GM19452 (cell line): ENCODE results near the gene FAM187B.

ENCODE experiments used
- ATAC-seq: cut with Tn5 transposase; IDR thresholded peaks from one replicate; pipeline ENCODE4 v1.9.1; 2021; ENCODE audit not compliant: unreplicated experiment

FAM187B gene

DNA sequence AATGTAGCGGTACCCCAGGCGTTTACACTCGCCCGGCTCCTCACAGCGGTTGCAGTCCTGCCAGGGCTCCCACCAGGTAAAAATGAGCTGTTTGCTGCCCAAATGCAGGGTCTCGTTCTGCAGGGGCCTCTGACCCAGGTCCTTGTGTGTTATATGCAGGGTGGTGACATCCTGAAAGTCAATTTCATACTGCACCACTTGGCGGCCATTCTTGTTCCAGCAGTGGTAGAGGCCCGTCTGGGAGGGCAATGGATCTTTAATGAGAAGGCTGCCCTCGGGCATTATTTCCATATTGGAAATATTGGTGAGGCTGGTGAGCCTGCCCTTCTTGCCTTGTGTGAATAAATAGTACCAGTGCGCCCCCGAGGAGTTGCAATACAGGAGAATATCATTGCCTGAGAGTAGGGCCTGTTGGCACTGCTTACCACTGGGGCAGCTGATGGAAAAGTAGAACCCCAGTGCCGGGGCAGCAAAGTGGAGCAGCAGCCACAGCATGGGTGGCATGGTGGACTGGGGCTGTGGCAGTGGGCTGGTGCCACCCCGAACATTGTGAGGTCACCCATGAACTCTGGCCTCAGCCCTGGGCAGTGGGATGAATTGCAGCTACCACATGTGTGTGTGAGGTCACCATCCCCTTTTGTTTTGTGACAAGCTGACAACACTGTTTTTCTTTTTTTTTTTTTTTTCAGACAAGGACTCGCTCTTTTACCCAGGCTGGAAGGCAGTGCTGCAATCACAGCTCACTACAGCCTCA, at the start of gene FAM187B:
FAM187B (minus strand) TSS at position 563 of the 754 bp plus-strand sequence; CDS start at position 504, 59 bp downstream.
- ATAC-seq = no peak

DNA sequence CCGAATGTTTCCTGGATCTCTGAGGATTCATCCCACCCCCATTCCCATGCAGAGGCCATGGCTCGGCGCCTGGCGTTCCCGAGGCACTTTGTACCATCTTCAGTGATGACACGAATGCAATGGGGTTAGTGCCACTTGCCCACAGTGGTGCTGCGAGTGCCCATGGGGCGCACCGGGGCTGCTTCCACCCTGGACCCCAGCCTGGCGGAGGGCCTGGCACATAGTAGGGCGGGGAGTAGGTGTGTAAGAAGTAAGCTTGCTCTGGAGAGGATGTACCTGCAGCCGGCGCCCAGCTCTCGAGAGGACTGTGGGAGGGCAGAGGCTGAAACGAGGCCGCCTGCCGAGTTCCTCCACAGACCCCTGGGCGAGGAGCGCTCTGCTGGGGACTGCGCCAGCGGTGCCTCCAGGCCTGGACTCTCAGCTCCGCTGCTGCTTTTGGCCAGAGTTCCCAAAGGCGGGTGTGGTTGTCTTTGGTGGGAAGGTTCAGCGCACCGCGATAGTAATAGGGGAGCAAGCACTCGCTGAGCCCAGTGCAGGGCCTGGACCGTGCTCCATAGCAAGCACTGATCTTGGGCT, 48.3 kb upstream of the FAM187B start:
- no peak for ATAC-seq

DNA sequence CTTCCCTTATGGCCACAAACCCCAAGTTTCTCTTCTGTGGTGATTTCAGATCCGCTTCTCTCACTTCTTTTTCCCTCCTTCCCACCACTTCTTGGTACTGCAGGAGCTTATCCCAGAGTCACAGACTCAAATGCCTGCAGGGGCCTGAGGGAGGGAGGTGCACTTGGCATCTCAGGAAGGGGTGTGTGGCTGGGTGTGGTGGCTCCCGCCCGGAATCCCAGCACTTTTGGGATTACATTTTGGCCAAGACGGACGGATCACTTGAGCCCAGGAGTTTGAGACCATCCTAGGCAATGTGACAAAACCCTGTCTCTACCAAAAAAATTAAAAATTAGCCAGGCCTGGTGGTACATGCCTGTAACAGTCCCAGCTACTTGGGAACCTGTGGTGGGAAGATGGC, 45.8 kb upstream of the FAM187B start:
- ATAC-seq = no peak

DNA sequence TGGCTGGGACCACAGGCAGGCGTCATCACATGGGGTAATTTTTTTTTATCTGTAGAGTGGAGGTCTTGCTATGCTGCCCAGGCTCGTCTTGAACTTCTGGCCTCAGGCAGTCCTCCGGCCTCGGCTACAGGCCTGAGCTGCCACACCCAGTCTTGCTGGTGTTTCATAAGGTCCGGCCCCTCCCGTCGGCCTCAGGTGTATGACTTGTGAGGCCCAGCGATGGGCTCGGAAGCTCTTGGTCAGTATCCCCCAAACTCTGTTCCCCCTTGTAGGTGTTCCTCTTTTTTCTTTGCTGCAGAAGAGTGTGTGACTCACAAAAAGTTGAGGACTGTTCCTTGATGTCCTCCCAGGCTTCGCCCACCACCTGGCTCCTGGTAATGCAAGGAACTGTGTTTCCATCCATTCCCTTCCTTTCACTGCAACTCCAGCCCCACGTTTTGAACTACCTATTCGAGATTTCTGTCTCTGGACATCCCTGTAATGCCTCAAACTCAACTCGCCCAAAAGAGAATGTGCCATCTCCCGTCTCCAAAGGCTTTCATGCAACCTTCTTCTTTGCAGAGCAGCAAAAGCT, 45.2 kb upstream of the FAM187B start:
- ATAC-seq = no peak

DNA sequence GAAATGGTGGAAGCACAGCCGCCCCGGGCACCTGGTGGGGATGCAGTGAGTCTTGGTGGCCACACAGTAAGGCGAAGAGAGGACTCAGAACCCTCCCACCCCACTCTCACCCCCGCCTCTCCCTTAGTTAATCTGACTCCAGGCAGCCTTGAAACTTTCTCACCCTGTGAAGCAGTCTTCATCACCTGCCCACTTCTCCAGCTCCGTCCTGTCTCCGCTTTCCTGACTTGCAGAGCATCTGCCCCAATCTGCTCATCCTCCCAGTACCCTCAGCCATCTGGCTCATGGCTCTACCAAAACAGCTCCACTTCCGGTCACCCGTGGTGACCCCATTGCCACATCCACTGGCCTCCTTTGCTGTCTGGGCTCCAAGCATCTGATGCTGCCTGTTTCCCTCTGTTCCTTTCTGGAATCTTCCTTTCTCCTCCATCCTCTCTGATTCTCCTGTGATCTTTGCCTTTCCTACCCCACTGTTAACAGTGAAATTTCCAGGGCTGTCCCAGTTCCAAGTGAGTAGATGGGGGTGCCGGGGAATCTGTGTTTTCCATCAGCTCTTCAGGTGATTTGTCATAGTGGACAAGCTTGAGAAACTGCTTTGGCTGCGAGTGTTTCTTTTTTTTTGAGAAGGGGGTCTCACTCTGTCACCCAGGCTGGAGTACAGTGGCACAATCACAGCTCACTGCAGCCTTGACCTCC, 44.6 kb upstream of the FAM187B start:
- no peak for ATAC-seq

DNA sequence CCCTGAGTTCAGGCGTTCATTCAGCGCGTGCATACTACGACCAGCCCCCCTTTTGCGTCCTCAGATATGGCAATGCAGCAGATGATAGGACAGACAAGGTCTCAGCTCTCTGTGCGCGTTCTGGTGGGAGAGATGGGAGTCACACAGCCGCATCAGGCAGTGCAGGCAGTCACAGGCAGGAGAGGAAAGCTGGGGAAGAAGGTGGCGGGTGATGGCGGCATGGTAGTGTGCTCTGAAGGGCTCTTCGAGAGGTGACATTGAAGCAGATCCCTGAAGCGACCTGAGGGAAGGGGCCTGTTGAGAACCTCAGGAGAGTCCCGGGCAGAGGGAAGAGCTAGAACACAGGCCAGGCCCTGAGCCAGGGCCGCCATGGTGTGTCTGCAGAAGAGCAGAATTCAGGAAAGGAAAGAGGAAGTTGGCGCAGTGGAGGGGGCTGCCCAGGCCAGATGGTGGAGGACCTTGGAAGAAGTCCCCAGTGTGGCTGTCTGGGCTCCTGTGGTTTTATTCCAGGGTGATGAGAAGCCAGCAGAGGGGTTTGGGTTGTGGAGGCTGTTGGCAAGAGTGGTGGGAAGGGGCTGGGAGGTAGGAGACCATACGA, 43.7 kb upstream of the FAM187B start:
- no peak for ATAC-seq

DNA sequence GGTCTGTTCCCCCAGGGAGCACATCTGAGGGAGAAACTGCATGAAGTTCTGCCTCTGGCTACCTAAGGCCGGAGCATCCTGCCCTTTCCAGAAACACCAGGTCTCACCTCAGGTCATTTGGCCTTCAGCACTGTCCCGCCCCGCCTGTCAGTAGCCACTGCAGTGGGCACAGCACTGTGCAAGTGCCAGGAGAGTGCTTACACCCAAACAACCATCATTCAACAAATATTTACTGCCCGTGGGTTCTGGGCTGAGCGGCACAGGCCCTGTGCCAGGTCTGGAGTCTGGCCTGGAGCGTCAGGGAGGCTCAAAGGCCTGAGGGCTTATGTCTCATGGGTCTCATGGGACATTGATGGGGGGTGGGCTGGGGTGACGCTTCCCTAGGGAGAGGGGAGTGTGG, 43.0 kb upstream of the FAM187B start:
- ATAC-seq = no peak

DNA sequence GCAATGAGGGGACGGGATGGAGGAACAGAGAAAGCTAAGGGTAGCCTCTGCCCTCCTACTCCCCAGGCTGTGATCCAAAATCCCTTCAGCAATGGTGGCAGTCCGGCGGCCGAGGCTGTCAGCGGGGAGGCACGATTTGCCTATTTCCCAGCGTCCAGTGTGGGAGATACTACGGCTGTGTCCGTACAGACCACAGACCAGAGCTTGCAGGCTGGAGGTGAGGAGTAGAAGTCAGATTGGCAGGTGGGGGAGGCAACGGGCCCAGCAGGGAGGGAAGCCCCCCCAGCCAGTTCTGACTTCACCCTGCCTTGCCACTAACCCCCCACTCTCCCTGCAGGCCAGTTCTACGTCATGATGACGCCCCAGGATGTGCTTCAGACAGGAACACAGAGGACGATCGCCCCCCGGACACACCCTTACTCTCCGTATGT, 41.9 kb upstream of the FAM187B start:
- ATAC-seq = no peak

DNA sequence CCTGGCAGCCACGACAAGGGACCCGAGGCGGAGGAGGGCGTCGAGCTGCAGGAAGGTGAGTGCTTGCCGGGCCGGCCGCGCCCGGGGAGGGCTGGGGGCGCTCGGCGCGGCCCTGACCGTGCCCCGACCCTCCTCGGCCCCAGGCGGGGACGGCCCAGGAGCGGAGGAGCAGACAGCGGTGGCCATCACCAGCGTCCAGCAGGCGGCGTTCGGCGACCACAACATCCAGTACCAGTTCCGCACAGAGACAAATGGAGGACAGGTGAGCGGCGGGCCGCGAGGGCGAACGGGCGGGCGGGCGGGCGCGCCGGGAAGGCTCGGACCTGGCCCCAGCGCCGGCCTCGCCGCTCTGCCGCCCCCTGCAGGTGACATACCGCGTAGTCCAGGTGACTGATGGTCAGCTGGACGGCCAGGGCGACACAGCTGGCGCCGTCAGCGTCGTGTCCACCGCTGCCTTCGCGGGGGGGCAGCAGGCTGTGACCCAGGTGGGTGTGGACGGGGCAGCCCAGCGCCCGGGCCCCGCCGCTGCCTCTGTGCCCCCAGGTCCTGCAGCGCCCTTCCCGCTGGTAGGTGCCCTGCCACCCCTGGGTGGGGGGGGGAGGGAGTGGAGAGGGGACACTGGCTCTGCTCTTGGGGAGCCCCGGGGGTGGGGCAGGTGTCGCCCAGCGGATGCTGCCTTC, 41.0 kb upstream of the FAM187B start:
- peak; percentile 57 for ATAC-seq

DNA sequence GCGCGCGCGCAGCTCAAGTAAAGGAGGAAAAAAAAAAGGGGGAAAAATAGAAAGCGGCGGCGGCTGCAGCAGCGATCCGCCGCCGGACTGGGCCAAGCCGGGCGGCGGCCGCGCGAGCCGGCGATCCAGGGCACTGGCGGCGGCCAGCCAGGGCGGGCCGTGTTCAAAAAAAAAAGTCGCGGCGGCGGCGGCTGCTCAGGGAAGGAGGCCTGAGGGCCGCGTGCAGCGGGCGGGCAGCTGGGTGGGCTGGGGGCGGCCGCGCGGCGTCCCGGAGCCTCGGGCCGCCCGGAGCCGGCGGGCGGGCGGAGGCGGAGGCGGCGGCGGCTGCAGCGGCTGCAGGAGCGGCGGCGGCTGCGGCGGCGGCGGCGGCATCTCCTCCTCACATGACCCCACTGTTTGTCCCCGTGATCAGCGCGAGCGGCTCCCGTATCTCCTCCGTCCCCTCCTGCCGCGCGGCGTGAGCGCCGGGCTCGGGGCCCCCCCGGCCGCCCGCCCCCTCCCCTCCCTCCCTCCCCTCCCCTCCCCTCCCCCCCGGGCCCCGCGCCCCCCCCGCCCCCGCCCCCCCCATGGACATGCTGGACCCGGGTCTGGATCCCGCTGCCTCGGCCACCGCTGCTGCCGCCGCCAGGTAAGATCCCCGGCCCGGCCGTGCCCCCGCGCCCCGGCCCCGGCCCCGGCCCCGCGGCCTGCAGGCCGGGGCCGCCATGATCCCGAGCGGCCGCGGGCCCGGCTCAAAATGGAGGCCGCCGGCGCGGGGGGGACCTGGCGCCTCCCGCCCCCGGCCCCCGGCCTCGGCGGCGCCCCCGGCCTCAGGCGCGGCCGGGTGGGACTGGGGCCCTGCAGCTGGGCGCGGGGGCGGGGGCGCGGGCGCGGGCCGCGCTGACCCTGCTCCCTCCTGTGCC, 40.2 kb upstream of the FAM187B start, which contains the start of gene USF2:
USF2 (plus strand) TSS at position 427 of the 902 bp plus-strand sequence; CDS start at position 567, 140 bp downstream.
- ATAC-seq = peak; percentile 16

DNA sequence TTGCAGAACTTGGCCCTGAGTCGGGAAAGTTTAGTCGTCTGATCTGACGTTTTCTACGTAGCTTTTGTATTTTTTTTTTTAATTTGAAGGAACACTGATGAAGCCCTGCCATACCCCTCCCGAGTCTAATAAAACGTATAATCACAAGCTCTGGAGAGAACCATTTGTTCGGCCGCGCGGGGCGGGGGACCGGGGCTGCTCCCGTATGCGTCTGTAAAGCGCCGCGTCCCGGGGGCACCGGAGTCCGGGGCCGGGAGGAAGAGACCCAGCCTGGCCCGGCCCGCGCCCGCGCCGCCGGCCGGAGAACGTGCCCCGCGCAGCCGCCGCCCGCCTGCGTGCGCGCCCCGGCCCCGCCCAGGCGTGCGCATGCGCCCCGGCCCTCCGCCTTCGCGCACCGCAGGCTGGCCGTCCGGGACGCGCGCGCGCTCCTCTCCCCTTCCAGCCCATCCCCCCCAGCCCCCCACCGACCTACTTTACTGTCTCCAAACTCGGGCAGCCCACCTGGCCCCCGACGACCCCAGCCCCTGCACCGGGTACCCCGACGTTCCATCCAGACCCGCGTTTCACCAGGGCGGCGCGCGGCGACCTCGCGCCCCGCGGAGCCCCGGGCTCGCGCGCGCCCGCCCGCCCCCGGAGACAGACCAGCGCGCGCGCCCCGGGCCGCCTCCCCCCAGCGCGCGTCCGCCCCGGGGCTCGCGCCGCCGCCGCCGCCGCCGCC, 39.4 kb upstream of the FAM187B start:
- peak; percentile 36 for ATAC-seq

DNA sequence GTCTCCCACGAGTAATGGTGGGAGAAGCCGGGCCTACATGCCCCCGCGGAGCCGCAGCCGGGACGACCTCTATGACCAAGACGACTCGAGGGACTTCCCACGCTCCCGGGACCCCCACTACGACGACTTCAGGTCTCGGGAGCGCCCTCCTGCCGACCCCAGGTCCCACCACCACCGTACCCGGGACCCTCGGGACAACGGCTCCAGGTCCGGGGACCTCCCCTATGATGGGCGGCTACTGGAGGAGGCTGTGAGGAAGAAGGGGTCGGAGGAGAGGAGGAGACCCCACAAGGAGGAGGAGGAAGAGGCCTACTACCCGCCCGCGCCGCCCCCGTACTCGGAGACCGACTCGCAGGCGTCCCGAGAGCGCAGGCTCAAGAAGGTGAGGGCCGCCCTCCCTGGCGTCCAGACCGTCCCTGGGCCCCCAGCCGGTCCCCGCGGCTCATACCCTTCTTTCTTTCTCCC, 38.8 kb upstream of the FAM187B start:
- ATAC-seq = no peak

DNA sequence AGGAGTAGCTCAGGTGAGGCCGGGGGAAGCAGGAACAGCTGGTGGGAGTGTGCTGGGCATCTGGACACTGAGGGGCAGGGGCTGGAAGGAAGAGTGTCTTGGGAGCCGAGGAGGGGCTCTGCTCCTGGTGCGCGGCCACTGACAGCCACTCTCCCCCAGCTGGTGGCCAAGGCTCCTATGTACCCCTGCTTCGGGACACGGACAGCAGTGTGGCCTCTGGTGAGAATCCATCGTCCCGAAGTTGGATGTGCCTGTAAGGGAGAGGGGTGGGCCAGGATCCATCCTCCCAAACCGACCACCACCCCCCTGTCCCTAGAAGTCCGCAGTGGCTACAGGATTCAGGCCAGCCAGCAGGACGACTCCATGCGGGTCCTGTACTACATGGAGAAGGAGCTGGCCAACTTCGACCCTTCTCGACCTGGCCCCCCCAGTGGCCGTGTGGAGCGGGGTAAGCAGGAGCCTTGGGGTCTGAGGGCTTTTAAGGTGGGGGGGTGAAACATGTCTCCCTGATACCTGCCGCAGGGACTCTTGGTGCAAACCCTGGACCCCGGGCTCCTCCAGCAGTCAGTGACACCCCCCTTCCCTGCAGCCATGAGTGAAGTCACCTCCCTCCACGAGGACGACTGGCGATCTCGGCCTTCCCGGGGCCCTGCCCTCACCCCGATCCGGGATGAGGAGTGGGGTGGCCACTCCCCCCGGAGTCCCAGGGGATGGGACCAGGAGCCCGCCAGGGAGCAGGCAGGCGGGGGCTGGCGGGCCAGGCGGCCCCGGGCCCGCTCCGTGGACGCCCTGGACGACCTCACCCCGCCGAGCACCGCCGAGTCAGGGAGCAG, 38.2 kb upstream of the FAM187B start:
- no peak for ATAC-seq

DNA sequence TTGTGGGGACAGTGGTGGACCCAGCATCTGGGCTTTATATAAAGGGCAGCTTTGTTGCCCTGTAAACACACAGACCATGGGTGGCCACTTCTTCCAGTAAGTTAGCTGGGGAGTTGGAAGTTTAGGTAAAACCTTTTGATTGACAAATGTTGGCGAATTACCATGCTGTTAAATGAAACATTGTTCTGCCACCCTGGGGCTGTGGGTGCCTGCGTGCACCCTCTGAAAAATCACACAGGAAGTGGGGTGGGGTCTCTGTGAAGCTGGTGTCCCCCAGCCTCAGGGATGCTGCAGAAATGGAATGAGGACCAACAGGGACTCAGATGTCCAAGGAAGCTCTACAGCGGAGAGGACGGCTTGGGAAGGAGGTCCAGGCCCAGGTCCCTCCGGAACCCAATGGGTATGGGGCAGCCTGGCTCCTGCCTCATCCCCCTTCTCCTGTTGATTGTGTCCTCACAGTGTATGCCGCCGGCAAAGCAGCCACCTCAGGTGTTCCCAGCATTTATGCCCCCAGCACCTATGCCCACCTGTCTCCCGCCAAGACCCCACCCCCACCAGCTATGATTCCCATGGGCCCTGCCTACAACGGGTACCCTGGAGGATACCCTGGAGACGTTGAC, 37.5 kb upstream of the FAM187B start:
- no peak for ATAC-seq

DNA sequence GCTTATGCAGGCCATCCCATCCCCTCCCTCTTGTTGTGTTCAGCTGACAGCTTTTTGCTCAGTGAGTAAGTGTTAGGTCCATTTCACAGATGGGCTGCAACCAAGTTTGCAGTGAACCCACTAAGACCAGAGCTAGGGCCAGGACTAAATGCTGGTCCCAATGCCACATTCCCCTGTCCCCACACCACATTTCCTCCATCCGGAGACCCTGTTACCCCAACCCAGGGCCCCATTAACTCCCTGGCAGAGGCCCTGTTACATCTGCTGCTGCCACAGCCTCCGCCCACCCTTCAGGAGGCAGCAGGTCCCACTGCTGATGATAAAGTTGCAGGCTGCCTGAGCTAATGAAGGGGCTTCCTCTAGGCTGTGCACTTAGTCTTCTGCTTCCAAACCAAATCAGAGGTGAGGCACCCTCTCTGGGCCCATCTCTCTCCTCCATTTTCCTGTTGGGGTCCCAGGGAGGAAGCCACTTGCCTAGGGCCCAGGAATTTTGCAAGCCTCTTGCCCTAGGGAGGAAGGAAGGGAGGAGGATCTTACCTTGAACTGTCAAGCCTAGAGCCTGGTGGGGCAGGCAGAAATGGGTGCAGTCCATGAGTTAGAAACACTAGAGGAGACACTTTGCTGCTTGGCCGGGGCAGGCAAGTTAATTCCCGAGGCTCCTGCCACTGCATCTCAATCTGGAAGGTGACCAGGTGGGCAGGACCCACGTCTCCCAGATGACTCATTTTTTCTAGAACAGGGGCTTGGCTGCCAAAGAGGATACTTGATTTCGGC, 36.8 kb upstream of the FAM187B start:
- no peak for ATAC-seq

DNA sequence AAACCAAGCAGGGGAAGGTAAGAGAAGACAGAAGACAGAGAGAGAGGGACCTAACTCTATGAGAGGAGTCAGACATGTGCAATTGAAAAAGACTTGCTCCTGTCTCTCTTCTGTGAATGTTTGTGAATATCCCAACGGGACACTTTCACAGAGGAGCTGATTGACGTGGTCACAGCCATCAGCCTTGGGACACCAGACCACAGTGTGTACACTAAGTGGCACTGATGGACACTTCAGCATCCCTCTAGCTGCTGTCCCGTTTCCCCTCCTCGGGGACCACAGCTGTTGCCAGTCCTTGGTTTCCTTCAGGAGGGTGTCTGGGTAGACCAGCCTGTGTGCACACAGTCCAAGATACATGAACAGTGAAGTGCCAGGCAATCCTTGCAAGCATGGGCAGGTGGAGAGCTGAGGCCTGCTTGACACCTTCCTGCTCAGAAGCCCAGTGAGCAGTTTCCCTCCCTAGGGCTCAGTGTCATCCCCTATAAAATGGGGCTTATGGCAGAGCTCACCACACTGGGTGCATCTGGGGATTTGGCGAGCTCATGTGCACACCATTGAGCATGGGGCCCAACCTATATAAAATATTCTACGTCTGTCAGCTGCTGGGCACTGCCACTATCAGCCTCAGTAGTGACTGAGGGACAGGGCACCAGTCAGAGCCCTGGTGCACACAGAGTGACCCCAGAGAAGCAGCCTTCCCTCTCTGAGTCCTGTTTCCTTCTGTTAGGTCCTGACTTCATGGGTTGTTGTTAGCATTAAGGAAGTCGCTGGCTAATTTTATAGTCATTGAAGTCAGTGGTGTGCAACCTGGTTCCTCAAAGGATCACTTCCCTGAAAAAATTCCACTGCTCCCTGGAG, 36.0 kb upstream of the FAM187B start:
- ATAC-seq = no peak
